D341Med (cell line): ENCODE results near the gene SLC35F4.

Source experiments
- DNase-seq: peaks from one replicate; pipeline ENCODE4 v3.0.0; 2012; ENCODE audit warnings: low spot score

SLC35F4 gene

DNA sequence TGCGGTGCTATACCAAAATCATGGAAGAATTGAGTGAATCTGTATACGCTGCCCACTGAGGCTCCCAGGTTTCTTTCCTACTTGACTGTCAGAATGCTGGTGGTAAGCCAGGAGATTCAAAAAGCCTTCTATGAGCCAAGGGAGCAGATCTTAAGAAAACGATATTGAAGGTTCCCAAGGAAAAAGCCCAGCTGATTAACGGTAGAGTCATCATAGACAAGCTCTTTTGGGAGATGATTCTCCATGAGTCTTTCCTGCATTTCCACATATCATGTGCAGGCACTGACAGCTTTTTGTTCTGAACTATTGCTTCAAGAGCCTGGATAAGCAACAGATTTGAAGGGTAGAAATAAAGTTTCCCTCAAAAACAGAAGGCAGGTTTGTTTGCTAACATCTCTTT lies 17.5 kb downstream of the SLC35F4 start:
- no peak for DNase-seq

GRCh38 chr14:57847706-57848105 lies 18.2 kb downstream of the SLC35F4 start:
- DNase-seq = no peak

- DNase-seq = no peak
Measured at GRCh38 chr14:57847096-57847495, 18.8 kb downstream of the SLC35F4 start.

- no peak for DNase-seq
Measured at GRCh38 chr14:57846596-57846995, 19.3 kb downstream of the SLC35F4 start.

DNA sequence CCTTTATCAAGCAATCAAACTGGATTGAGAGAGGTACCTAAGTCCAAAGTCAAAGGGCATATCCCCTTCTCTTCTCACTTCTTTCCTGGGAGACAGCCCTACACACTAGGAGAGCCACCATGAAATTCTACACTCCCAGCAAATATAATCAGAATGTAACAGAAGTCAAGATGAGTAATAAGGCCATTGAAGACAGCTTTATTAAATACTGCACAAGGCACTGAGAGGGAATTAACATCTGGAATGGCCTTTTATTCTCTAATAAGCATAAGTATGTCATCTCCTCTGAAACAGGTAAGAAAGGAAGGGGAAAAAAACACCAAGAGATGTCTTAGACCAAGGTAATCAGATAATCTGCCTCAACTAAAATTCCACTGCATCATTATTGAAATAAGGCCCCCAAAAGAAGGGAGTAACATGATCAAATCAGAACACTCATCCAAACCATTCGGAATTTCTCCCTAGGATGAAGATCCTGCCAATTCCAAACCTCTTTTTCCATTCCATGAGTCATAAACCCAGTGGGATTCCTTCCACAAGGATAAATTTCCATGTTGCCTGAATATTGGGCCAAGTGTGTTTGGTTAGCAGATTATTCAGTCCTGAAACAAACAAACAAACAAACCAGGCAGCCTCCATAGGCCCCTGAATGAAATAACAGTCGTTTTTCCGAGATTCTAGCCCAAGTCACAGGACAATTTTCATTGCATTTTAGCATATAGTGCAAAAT lies 19.9 kb downstream of the SLC35F4 start:
- no peak for DNase-seq

DNA sequence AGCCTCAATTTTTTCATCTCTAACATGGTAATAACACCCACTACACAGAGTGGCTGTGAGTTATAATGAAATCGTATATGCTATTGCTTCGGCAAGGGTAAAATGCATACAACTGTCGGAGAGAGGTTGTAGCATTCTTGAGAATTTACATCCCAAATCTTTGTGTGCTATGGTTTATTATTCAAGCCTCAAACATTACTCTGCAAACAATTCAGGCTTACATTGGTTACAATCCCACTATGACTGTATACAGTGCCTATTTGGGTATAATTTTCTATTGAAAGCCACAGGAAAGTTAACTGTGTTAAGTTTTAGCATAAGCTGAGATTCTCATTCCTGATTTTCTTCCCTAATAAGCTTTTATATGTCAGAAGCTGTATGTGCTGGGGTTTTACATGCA lies 20.6 kb downstream of the SLC35F4 start:
- DNase-seq = no peak

- no peak for DNase-seq
Measured at GRCh38 chr14:57837267-57837666, 28.6 kb downstream of the SLC35F4 start.

DNA sequence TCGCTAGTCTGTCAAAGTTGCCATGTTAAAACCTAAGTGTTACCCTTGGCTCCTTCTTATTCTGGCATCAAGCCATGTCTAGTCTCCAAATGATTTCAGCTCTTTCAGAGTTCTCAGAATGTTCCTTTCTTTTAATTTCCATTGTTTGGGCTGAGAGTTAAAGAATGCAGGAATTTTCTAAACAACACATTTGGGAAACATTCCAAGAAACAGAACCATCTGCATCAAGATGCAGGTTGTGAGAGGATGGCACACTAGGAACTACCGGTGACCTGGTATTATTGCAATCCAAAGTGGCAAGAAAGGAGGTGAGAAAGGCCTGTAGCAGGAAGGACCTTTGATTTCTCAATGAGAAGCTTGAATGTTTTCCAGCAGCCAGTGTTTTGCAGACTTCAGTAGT lies 30.1 kb downstream of the SLC35F4 start:
- no peak for DNase-seq

- DNase-seq = no peak
Measured at GRCh38 chr14:57834961-57835360, 30.9 kb downstream of the SLC35F4 start.

DNA sequence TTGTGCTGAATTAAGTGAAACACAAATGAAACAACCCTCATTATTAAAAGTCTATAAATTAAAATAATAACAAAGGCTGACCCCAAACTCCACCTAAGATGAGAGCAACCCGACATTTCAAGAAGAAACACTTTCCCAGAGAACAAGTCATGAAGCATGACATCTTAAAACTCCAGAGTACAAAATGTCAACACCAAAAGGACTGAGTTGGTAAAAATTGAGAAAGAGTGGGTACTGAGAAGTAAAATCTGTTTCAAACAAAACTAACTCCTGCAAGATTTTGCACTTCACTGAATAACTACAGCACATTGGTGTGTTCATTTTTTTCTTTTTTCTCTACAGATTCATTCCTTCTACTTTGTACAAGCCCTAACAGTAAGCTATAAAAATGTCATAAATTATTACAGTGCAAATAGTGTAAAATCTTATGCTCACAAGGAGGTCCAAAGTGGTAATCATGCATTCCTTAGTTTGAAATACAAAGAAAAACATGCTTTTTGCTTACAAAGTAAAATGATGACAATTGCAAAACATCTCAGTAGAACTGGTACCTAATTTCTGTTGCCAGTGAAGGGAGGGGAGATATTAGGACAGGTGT lies 31.8 kb downstream of the SLC35F4 start:
- DNase-seq = no peak

- no peak for DNase-seq
Measured at GRCh38 chr14:57833323-57833722, 32.6 kb downstream of the SLC35F4 start.

- no peak for DNase-seq
Measured at GRCh38 chr14:57831981-57832380, 33.9 kb downstream of the SLC35F4 start.

GRCh38 chr14:57828713-57829112 lies 37.2 kb downstream of the SLC35F4 start:
- no peak for DNase-seq

DNA sequence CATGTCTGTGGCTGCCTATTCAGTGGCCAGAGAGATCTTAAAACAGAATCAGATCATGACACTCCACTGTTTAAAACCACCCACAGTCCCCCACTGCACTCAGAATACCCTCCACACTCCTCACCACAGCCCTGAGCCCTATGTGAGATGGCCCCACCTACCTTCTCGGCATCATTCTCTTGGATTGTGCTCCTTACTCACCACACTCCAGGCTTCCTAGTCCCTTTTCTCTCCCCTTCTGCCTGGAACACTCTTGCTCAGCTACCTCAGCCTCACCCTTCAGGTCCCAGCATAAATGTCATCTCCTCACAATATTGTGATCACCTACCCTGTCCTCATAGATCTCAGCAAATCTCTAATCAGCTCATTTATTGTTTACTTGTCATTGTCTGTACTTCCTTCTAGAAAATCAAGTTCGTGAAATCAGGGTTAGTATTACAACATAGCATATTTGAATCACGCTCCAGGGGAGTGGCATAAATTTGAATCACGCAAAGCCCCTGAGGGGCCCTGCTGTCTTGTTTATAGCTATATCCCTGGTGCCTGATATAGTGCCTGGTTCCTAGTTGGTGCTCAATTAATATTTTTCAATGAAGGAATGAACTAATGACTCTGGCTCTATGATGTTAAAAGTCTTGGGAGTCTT lies 42.8 kb downstream of the SLC35F4 start:
- no peak for DNase-seq

DNA sequence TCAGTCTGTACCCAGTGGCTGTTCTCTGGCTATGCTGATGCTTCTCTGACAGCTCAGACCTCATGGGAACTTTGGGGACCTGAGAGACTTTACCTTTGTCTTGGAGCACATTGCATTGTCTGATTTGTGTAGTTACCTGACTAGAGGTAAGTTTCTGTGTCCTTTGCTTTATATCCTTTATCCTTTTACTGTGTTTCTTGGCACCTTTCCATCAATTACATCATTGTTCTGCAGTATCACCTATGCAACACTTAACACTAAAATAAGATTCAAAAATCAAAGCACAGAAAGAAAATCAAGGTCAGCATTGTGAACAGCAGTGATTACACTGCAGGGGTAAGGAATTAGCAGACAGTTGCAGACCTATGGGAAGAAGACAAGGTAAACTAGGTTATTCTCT lies 43.8 kb downstream of the SLC35F4 start:
- no peak for DNase-seq

- DNase-seq = no peak
Measured at GRCh38 chr14:57820581-57820980, 45.3 kb downstream of the SLC35F4 start.

GRCh38 chr14:57818511-57818910 lies 47.4 kb downstream of the SLC35F4 start:
- no peak for DNase-seq

DNA sequence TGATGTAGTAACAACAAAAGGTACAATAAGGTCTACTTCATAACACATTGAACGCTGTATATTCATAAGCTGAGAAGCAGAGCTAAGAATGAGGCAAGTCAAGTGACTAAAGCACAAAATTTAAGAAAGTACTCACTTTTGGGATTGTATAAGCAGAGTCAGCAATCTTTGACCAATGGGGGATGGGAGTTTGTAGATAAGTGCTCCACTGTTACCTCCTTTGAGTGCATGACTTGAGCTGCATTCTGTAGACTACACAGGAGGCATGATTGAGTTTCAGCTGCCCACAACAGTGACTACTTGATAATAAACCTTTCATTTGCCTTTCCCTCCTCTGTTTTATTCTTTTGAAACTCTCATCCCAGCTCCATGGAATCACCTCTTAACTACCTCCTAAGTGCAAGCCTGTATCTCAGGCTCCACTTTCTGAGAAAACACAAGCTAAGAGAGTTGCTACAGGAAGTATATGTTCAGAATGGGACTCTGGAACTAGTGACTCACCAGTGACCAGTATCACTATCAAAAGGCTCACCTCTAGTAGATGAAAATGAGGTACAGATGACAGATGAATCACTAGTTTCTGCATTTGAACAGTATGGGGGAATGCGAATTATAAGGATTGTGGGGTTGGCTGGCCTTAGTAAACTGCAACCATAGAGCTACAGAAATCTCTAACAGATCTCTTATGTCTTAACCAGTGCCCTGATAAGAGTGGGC lies 49.2 kb downstream of the SLC35F4 start:
- no peak for DNase-seq

- no peak for DNase-seq
Measured at GRCh38 chr14:57814726-57815125, 51.2 kb downstream of the SLC35F4 start.

DNA sequence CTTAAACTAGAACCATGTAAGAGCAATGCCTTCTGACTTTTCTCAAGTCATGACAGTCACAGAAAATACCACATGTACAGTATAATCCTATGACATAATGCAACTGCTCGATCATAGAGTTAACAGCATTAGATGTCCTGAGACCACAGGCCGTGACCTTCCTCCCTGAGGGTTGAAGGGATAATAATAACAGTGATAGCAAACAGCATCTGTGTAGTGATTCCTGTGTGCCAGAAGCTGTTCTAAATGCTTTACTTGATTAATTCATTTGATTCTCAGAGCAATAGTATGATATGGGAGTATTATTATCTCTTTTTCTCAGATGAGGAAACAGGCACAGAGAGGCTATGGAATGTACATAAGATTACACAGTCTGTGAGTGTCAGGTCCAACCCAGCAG lies 53.2 kb downstream of the SLC35F4 start:
- DNase-seq = no peak

DNA sequence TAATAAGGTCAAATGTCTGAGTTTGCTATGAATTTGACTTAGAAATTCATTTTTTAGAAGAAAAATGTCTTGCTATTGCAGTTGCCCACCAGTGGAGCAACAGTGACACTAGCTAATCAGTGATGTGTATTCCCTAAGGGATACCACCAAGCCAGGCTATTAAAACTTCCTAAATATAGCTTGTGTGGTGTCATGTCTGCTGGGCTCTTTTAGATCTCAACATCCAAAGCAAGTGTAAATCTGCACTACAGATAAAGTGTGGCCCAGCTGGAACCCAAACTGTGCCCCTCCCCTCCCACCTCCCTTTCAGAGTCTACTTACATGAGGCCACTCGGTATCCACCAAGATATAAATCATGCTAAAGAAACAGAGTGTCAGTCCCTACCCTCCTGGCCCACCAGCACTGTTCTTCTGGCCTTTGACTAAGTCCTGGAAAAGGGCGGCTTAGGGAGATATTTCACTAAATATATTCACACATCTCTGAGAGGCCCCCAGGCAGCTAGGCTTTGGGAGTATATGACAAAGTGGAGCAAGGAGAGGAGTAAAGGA lies 53.8 kb downstream of the SLC35F4 start:
- DNase-seq = no peak

DNA sequence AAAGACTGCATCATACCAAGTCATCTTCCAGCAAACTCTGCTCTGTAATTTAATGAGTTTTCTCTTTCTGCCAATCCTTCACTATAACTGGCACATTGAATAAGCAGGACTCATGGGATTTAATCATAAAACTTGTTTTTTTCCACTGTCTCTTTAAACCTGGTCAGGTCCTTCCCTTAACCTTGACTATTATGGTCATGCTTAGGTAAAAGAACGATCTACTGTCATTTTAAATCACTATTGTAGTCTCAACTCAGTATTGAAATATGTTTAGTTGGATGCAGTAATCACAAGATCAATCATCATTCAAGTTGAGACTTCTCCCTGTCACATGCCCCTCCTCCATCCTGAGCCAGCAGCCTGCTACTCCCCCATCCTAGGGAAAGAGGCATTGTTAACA lies 56.1 kb downstream of the SLC35F4 start:
- DNase-seq = no peak

- DNase-seq = no peak
Measured at GRCh38 chr14:57797160-57797559, 68.7 kb downstream of the SLC35F4 start.
